IPS DF 4.7 (cell line): ENCODE measurements around the gene PPIL6.
"Not testable (repeated sequence)": the region's sequence is repeated elsewhere in the genome, so short reads cannot be mapped to it uniquely, and the experiment has no call there.

Source experiments
- DNase-seq: peaks from one replicate; pipeline ENCODE4 v3.0.0-alpha.2; 2013; ENCODE audit warnings: low spot score; ENCODE audit errors: extremely low read depth

The PPIL6 gene

DNA sequence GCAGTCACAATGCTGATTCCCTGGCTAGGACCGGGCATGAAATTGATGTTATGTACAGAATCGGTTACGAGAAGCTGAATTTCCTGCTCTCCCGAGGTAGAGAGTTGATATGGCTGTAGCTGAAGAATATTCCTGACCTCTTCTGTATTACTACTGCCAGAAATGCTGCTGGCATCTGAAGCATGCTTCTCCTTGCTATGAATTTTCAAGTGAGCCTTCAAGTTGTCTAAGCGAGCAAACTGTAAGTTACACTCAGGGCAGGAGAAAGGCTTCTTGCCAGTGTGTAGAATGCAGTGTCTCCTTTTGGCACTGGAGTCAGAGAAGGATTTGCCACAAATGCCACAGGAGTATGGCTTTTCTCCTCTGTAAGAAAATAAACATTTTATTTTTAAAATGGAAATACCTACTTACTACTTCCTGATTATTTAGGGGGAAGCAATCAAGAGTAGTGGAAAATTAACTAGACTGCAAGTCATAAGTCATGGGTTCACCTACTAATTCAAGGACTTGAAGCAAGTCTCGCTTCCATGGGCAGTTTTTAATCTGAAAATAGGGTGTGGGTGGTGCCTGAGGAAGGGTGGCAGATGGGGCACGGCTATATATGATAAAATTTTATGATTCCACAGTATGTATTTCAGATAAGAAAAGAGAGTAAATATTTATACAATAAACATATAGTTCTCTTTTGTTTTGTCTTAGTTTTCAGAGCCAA is 25.9 kb upstream of the PPIL6 start:
- DNase-seq = no peak

DNA sequence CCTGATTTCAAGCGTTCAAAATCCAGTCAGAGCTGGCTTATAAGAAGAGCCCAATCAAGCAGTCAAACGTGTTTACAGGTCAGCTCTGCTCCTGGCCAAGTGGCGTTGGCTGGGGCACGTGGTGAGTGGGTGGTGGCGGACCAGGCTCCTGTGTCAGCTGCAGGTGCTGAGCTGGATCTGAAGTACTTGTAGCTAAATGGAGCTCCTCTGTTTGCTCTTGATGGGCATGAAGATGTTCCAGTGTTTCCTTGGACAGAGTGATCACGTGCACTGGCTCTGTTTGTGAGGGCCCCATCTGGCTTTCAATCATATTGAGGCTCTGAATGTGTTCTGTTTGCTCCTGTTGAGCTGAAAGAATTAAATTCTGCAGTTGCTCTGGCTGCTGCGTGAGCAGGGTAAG is 25.3 kb upstream of the PPIL6 start:
- no peak for DNase-seq

DNA sequence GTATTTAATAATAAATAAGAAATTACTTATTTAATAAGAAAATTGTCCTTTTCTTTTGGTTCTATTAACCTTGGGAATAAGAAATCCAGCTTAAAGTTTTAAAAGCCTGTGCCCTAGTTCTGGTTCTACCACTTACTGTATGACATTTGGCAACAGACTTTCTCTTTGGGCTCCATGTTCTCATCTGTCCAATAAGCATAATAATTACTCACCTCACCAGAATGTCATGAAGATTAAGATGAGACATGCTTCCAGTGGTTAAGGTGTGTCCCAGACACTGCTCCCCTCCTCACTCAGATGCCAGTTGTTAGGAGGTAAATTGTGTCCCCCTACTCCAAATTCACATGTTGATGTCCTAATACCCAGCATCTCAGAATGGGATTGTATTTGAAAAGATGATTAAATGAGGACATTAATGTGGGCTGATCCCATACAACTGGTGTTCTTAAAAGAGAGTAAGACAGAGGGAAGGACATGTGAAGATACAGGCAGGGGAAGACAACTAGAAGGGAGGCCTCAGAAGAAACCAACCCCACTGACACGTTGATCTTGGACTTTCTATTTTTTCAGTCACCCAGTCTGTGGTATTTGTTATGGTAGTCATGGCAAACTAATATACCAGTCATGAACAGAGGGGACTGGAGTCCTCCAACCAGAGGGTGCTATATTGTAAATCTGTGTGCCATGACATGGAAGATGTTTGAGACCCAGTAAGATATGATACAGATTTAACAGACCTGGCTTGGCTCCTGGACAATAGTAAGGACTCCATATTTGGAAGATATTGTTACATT is 21.5 kb upstream of the PPIL6 start:
- no peak for DNase-seq

DNA sequence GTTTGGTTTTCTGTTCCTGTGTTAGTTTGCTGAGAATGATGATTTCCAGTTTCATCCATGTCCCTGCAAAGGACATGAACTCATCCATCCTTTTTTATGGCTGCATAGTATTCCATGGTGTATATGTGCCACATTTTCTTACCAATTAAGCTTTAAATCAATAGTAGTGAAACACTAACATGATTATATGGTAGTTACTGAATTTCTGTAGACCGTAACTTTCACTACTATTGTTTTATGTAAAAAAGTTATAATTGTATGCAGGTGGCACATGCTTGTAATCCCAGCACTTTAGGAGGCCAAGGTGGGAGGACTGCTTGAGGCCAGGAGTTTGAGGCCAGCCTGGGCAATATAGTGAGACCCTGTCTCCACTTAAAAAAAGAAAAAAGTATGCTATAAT is 20.8 kb upstream of the PPIL6 start:
- DNase-seq = not testable (repeated sequence)

DNA sequence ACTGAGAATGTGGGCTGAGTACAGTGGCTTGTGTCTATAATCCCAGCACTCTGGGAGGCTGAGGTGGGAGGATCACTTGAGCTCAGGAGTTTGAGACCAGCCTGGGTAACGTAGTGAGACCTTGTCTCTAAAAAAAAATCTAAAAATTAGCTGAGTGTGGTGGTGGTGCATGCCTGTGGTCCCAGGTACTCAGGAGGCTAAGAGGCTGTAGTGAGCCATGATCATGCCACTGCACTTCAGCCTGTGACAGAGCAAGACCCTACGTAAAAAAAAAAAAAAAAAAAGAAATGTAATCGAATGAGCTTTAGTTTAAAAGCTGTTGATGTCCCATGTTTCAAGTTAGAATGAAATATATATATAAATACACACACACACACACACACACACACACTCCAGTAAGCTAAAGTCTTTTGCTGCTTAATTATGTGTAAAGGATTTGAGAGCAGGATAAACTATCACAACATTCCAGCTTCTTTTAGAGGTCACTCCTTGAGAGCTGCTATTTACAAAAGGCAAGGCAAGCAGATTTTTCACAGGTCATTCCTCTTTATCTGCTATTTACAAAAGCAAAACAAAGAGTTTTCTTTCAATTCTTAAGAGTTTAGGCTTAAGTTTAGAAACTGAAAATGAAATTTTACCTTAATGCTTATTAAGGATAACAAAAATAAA is 19.9 kb upstream of the PPIL6 start:
- DNase-seq = no peak

DNA sequence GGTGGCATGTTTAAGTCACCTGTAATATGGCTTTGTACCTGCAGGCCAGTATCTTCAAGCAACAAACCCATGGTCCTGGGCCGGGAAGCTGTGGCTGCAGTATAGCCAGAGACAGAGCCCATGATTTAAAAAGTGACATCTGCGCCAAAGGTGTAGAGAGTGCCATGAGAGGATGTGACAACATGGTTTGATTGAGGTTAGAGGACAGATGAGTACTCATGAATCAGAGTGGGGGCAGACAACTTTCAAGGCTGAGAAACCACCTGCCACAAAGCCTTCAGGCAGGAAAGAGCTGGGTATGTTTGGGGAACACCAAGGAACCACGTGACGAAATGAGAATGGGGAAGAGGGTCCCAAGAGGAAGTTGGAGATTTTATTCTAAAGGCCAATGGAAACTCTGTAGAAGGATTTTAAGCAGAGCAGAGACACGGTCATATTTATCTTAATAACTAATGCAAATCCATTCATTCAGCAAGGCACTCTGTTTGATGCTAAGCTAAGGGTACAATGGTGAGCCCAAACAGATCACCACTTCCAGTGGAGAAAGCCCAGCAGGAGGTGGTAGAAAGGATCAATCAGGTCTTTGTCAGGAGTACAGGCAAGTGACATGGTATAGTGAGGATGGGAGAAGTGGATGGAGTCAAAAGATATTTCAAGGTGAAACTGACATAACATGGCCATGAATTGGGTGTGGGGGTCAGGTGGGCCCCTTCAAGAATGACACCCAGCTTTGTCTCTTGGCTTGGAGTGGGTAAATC is 18.5 kb upstream of the PPIL6 start:
- DNase-seq = no peak

DNA sequence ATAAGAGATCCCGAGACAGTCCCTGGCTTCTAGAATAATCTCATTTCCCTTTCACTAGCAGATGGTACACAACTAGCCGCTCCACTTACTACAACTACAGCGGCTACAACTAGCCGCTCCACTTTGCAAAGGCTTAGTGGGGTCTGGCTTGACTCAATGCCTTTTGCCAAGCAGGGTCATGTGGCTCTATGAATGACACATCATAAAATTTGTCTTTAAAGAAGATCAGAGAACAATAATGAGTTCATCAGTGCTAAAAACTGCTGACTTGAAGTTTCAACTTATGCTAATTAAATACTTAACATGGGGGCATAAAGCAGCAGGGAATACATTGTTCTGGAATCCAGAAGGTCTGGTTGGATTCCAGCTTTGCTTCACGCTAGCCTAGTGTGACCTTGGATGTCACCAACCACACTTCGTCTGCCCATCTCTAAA is 17.2 kb upstream of the PPIL6 start:
- DNase-seq = no peak

DNA sequence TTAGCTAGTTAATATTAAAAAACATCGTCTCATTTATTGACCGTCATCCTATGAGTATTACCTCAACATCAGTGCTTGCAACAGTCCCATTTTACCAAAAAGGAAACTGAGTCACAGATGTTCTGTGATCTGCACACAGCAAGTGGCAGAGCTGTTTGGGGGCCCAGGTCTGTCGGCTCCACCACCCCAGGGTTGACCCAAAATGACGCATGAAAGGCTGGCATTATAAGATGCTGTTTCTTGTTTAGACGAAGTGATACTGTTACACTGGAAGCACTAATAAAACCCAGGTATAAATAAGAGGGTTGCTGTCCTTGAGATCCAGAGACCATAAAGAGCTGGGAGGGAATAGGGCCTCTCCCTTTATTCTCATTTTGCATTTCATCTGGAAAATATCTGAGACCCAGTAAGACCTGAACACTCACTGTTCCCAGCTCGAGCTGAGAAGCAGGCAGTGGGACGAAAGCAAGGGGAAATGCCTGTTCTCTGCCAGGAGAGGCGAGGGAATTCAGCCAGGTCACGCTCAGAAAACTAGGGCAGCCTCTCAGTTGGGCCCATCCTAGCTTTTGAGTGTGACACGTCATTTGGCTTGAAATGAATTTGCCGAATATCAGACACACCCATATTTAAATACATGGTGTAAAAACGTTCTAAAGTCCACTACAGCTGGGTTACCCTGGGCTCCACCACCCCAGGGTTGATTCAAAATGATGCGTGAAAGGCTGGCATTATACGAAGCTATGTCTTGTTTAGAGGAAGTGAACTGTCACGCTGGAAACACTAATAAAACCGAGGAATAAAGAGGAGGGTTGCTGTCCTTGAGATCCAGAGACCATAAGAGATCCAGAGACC is 16.5 kb upstream of the PPIL6 start:
- no peak for DNase-seq

DNA sequence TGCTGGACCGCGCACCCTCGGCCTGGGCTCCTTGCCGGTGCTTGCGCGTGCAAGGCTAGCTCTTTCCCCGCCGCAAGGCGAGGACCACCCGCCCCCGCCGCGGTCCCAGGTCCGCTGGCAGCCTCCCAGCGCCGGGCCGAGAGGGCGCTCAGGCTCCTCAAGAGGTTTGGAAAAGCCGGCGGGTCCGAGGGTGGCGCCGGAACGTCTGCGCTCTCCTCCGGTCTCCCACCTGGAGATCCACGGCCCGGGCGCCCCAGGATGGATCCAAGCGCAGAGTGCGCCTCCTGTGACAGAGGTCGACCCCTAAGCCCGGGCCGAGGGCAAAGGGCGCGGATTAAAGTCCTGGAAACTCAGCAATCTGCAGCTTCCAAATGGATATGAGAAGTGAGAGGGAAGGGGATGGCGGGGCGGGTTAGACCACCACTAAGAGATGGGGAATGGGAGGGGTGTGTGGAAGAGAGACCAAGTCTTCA is 15.7 kb upstream of the PPIL6 start:
- no peak for DNase-seq

DNA sequence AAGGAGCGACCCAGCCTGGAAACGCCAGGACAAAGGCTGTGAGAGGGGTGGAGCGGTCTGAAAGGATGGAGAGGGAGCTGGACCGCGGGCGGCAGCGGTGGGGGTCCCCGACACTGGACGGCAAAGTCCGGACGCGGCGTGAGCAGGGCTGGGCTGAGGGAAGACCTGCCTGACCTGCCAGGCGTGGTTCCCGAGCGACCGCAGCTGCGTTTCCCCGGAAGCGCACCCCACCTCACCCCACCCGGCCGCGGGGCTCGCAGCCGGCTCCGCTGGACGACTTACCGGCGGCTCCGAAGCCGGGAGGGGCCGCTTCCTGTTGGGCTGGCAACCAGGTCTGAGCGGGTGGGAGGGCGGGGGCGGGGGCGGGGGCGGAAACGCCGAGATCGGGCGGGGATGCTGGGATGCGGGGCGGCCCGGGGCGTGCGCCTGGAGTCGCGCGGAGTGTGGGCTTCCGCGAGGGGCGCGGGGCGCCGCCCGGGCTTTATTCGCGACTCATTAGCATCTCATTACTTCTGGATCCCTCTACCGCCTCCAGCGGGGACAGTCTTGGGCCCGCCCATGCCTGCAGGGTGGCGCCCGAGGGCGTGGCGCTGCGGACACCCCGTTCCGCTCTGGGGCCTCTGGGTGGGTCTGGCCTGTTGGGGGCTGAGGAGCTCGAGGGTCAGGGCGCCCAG is 15.1 kb upstream of the PPIL6 start, which contains the start of gene MICAL1:
TSS of gene MICAL1 (minus strand) at position 336 of the 674 bp plus-strand sequence. CDS start 1,576 bp downstream, outside the sequence.
- no peak for DNase-seq

DNA sequence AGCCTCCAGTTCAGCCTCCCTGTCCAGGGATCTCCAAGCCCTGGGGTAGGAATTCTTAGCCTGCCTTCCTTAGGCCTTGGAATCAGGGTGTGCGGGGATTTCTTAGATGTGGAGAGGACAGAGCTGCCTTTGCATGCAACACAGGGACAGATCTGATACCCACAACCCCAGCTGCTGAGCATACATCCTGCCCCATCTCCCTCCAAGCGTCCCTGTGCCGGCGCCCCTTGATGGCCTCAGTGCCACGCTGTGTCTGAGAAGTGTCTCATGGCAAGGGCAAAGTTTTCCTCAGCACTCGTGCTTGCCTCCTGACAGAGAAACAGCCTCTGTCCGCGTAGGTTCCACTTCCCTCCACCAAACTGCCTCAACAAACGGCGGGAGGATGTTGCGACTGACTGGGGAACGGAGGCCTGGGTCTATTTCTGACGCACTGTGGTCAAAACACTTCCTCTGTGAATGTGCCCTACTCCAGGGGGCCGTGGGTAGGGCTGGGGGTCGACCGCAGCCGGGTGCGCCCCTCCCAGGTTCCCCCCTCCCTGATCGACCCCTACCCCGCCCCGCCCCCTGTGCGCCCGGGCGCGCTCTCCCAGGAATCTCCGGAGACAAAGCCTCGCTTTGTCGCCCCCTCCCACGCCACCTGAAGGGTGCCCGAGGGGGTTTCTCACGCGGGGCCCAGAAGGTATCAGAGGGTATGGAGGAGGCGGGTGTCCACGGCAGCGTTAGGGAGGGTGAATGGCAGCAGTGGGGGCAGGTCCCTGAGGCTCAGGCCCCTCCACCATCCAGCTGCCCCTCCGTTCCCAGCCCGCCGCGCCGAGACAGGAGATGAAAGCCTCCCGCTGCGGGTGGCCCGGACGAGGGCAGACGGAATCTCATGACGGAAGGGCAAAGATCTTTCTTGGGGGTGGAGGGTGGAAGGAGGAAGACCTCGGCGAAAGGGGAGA is 14.3 kb upstream of the PPIL6 start:
- DNase-seq = no peak

DNA sequence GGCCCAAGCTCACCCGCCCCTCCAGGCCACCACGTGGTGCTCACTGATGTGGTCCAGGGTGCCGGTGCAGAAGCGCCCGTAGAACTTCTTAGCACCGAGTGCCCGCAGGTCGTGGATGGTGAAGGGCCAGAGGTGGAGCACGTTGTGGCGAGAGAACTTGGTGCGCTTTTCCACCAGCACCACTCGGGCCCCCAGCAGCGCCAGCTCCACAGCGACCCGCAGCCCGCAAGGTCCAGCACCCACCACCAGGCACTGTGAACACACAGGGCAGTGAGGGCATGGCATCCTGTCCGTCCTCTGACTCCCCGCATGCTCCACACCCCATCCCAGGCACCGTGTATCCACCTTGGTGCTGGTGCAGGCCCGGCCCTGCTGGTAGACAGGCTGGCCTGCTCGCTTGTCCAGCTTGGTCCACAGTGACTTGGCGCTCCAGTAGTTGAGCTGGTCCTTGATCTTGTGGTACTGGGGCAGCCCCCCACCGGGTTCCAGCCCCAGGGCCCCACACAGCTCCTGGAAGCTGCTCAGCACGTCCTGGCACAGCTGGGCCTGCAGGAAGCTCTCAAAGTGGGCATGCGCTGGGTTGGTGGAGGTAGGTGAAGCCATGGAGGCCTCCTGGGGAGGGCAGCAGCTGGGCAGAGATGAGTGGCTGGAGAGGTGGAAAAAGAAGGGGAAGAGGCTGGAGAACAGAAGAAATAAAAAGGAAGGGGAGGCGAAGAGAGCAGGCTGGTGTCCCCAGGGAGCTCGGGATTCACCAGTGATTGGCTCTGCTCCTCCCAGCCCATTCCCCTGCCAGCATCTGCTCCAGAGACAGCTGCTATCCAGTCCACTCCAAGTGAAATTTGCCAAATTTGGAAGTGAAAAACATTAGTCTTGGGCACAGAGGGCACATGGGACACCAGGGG is 13.4 kb upstream of the PPIL6 start:
- DNase-seq = no peak

DNA sequence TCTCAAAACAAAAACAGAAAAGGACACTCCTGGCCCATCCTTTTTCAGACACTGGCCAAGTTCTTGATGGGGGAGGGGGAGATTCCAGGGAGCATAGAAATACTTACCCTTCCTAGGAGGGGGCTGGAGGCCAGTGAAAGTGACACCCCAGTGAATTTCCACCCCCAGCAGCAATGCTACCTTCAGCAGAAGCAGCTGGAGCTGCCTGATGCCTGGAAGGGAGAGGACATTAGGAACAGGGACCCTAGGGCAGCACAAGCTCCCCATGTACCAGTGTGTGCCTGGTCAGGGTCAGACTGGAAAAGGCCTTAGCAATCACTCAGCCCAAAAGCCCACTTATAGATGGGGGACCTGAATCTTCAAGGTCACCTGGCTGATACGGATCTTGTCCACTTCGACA is 12.7 kb upstream of the PPIL6 start:
- DNase-seq = no peak

DNA sequence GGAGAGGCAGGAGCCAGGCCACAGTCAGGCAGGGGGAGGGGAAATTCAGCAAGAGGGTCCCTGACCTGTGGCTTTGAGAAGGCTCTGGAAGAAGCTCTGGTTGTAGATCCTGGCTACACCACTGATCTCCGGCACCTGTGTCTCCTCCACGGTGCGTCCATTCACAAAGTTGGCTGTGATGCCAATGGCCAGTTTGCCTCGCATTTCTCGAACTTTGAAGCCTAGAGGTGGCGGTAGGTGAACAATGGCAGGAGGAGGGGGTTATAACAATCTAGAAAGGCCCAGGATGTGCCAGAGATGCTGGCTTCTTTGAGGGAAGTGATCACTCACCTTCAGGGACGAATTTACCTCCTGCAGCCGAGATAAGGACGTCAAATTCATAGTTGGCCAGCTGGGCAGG is 11.8 kb upstream of the PPIL6 start:
- DNase-seq = no peak

DNA sequence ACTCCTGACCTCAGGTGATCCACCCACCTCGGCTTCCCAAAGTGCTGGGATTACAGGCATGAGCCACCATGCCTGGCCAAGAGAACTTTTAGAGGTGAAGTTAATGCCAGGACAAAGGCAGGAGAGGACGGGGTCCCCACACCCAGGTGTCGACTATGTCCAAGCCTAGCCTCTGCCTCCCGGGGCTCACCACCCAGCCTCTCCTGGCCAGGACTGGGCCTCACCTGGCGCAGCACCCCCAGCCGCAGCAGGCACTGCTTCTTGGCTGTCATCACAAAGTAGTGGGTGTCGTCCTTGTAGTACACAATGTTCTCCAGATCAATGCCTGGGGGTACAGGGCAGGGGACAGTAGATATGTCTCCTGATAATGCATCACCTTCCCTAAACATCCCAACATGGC is 10.9 kb upstream of the PPIL6 start:
- no peak for DNase-seq

DNA sequence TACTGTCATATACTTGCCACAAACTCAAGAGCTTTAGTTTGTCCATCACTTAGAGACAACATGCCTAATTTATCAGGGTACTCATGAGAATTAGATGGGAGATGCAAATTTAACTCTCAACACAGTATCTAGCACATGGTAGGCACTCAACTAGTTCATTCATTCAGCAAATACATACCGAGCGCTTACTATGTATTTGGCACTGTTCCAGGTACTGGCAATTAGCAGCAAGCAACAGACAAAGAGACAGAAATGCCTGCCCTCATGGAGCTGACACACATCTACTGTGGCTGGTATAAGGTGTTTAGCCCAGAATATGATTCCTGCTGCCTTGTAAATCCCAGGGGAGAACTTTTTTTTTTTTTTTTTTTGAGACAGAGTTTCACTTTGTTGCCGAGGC is 10.4 kb upstream of the PPIL6 start:
- no peak for DNase-seq

DNA sequence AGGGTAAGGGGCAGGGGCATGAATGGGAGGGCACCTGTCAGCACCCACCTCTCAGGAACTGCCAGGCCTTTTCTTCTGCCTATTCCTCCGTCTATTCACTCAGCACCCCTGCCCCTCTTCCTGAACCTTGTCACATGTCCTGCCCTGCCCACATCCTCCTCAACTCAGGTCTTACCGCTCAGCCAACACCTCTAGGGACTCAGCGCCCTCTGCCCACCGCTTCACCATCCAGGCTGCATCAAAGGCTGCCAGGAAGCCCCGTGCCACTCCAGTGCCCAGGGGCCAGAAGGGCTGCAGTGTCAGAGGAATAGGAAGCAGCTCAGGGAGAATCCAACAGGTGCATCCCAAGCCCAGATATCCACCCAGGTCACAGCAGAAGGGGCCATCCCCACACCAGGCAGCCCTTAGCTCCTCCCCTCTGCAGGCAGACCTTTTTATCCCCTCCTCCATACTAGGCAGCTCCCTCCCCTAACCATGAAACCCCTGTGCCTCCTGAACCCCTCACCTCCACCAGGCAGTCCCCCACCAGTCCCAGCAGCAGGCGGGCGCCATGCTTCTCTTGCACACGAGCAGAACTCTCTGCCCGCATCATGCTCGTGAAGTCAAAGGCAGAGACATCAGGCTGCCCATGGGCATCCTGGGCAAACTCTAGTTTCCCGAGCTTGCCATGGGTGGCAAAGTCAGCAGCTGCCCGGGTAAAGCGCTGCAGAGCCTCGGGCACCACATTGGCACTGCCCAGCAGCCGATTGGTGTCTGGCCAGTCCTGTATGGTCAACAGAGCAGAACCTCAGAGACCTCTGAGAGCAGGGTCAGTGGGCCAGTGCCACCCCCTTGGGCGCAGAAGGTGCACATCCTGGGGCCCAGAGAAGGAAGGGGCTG is 9.6 kb upstream of the PPIL6 start:
- DNase-seq = no peak
